ENCODE data around the gene MYLK4. TPM values are rescaled to one million over a fixed set of nuclear protein-coding genes. Genes with fewer than 3 reads are reported as not detected.

The MYLK4 gene
- total RNA-seq (2022) (0.93 and 1.1 TPM in 2 replicates), Bru-seq, nascent RNA (percentile 38 among the genes with signal in this experiment), BruChase-seq, experiment 1, labeled RNA remaining after a 6-hour chase (percentile 42 among the genes with signal in this experiment), BruChase-seq, experiment 2, labeled RNA remaining after a 2-hour chase (percentile 47 among the genes with signal in this experiment)
- long read RNA-seq, partial matches to known transcripts, result 0 of 1 reads
- long read RNA-seq, other reads (novel, unspliced or antisense), result 1 of 1 reads

DNA sequence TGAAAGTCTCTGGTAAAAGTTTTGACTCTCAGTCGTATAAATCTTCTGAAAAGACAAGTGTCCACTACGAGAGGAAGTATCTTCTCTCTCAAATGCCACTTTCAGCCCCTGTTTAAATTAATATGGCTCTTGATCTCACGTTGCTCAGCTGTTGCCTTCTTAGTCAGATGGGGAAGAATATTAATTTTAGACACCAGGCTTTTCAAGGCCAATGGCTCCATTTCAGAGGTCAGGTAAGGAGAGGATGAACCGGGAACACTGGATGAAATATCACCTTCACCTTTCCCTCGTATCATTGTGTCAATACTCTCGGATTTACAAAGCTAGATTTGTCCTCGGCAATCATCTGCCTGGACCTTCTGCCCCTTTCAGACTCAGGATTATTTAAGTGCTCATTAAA is at the start of gene MYLK4:
Gene MYLK4 (minus strand): TSS at position 91 of the 400 bp plus-strand sequence. CDS start 1,628 bp downstream, outside the sequence.
- Mint-ChIP-seq H3K27me3 (ENCODE audit: insufficient read depth, unreplicated experiment) (no peaks in the 10 kb centered on the region), H3K27ac (ENCODE audit: low read depth, unreplicated experiment) (no peak within 1 kb of the TSS), H3K9me3 (ENCODE audit: unreplicated experiment) (no peaks in the 10 kb centered on the region), H3K4me1 (ENCODE audit: insufficient read depth, unreplicated experiment) (no peaks in the 10 kb centered on the region), H3K4me3 (ENCODE audit: unreplicated experiment) (no peak within 1 kb of the TSS), H3K36me3 (ENCODE audit: insufficient read depth, unreplicated experiment) (no peaks in the 10 kb centered on the region)
- CTCF ChIA-PET, result interaction anchor here (0.6 to 4.4 kb wide), 20 partner anchors 8 to 1154 kb away, joined by 3 to 66 read pairs (median 4); no protein-coding TSS in a partner anchor
- intact Hi-C loops (cut with micrococcal nuclease), result loop anchor here (1.0 kb wide), 1 partner anchor 1155 kb away; no protein-coding TSS in a partner anchor
- no TSS peak for BruUV-seq (replicated peaks)
- POLR2A ChIA-PET, result interaction anchor here (0.5 to 1.4 kb wide), 3 partner anchors 13 to 1155 kb away, joined by 3 to 7 read pairs (median 3); no protein-coding TSS in a partner anchor
- TF ChIP-seq, protein P1, sequence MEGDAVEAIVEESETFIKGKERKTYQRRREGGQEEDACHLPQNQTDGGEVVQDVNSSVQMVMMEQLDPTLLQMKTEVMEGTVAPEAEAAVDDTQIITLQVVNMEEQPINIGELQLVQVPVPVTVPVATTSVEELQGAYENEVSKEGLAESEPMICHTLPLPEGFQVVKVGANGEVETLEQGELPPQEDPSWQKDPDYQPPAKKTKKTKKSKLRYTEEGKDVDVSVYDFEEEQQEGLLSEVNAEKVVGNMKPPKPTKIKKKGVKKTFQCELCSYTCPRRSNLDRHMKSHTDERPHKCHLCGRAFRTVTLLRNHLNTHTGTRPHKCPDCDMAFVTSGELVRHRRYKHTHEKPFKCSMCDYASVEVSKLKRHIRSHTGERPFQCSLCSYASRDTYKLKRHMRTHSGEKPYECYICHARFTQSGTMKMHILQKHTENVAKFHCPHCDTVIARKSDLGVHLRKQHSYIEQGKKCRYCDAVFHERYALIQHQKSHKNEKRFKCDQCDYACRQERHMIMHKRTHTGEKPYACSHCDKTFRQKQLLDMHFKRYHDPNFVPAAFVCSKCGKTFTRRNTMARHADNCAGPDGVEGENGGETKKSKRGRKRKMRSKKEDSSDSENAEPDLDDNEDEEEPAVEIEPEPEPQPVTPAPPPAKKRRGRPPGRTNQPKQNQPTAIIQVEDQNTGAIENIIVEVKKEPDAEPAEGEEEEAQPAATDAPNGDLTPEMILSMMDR (IDR thresholded peaks at IDR 0.05; ENCODE audit: unreplicated experiment), result no peak
- no peak for DNase-seq (ENCODE audit: unreplicated experiment)

DNA sequence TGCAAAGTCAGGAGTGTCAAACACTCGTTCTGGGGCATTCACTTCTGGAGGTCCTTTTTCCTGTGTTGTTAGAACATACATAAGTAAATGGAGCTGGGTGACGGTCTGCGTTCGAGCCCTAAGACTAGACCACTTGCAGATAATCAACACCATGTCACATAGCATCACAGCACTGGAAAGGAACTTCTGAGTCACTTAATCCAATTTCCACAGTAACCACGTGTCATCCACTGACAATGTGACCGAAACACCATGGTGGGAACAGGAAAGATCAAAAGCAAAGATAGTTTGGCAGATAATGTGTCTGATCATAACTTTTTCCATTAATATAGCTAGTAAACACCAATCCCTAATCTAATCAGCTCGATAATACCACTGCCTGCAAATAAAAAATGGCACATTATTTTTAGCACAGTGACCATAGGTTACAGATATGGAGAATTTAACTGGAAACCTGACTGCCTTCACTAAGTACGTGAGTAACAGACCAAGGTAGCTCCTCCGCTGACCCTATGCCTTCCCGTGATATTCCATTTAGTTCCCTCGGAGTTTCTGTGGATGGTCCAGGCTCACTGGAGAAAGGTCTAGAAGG is 49.3 kb upstream of the MYLK4 start:
- H3K27ac Mint-ChIP-seq (ENCODE audit: low read depth, unreplicated experiment), result no peak overlapping the region
- H3K4me3 Mint-ChIP-seq (ENCODE audit: unreplicated experiment), result no peak overlapping the region
- intact Hi-C loops (cut with micrococcal nuclease), result no loop called here
- ChIA-PET POLR2A (interaction anchor here (0.7 kb wide), 1 partner anchor 1188 kb away, joined by 3 read pairs; no protein-coding TSS in a partner anchor), CTCF (interaction anchor here (1.0 kb wide), 2 partner anchors 8 to 25 kb away, joined by 3 to 4 read pairs; no protein-coding TSS in a partner anchor)
- DNase-seq (ENCODE audit: unreplicated experiment), result no peak
- BruUV-seq (replicated peaks), result no TSS peak
- TF ChIP-seq, protein P1 (IDR thresholded peaks at IDR 0.05; ENCODE audit: unreplicated experiment), result no peak
- no peaks in the 10 kb centered on the region for H3K27me3 Mint-ChIP-seq (ENCODE audit: insufficient read depth, unreplicated experiment)
- H3K9me3 Mint-ChIP-seq (ENCODE audit: unreplicated experiment), result no peaks in the 10 kb centered on the region
- H3K36me3 Mint-ChIP-seq (ENCODE audit: insufficient read depth, unreplicated experiment), result no peaks in the 10 kb centered on the region
- no peaks in the 10 kb centered on the region for H3K4me1 Mint-ChIP-seq (ENCODE audit: insufficient read depth, unreplicated experiment)

DNA sequence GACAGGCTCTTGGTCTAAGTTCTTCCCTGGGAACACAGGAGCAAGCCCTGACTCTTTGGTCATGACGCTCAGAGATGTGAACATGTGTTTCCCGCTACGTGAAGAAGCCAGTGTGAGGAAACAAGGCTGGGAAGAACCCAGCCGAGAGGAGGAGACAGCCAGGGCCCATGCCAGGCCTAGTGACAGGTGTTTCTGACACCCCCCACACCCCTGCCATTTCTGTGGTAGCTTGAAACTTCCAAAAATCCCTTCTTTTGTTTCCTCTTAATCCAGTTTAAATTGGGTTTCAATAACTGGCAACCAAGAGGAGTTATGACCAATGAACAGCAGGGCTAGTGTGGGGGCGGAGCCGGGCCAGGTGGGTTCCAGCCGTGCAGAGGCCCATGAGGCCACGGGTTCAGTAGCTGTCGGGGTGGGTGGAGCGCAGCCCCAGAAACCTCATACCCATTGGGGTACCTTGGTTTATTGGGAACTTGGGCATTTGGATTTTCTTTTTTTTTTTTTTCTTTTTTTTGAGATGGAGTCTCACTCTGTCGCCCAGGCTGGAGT is 47.9 kb upstream of the MYLK4 start:
- H3K4me1 Mint-ChIP-seq (ENCODE audit: insufficient read depth, unreplicated experiment), result peaks cover 7% of the 10 kb centered on the region
- no peaks in the 10 kb centered on the region for H3K36me3 Mint-ChIP-seq (ENCODE audit: insufficient read depth, unreplicated experiment)
- DNase-seq (ENCODE audit: unreplicated experiment), result no peak
- TF ChIP-seq, protein P1 (IDR thresholded peaks at IDR 0.05; ENCODE audit: unreplicated experiment), result no peak
- POLR2A ChIA-PET, result interaction anchor here (0.9 to 1.4 kb wide), 3 partner anchors 11 to 61 kb away, joined by 3 to 5 read pairs (median 3); no protein-coding TSS in a partner anchor
- no TSS peak for BruUV-seq (replicated peaks)
- H3K9me3 Mint-ChIP-seq (ENCODE audit: unreplicated experiment), result no peaks in the 10 kb centered on the region
- no peak overlapping the region for H3K27ac Mint-ChIP-seq (ENCODE audit: low read depth, unreplicated experiment)
- intact Hi-C loops (cut with micrococcal nuclease), result no loop called here
- H3K27me3 Mint-ChIP-seq (ENCODE audit: insufficient read depth, unreplicated experiment), result no peaks in the 10 kb centered on the region
- CTCF ChIA-PET, result interaction anchor here (0.6 to 1.0 kb wide), 2 partner anchors 27 to 184 kb away, joined by 3 read pairs; no protein-coding TSS in a partner anchor
- no peak overlapping the region for H3K4me3 Mint-ChIP-seq (ENCODE audit: unreplicated experiment)

DNA sequence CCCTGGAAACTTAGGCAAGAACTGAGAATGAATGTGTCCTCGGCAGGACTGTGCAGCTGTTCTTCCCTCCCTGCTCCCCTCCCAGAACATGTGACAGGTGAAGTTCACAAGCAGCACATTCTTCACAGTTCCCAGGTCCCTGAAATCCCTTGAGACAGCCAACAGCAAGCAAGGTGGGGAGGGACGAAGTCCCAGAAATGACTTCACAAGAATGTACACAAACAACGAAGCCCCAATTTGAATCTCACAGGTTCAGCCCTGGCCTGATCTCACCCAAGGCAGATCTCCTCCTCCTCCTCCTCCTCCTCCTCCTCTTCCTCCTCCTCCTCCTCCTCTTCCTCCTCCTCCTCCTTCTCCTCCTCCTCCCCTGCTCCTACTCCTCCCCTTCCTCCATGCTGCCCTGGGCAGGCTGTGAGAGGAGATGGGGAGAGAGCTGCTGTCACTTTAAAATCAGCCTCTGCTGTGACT is 46.9 kb upstream of the MYLK4 start:
- BruUV-seq (replicated peaks), result no TSS peak
- no peak for DNase-seq (ENCODE audit: unreplicated experiment)
- CTCF ChIA-PET, result interaction anchor here (0.7 to 1.2 kb wide), 3 partner anchors 42 to 138 kb away, joined by 3 to 4 read pairs (median 3); no protein-coding TSS in a partner anchor
- Mint-ChIP-seq H3K27me3 (ENCODE audit: insufficient read depth, unreplicated experiment) (no peaks in the 10 kb centered on the region), H3K36me3 (ENCODE audit: insufficient read depth, unreplicated experiment) (no peaks in the 10 kb centered on the region), H3K4me1 (ENCODE audit: insufficient read depth, unreplicated experiment) (peaks cover 18% of the 10 kb centered on the region), H3K9me3 (ENCODE audit: unreplicated experiment) (no peaks in the 10 kb centered on the region), H3K27ac (ENCODE audit: low read depth, unreplicated experiment) (peak overlapping the region; percentile 27), H3K4me3 (ENCODE audit: unreplicated experiment) (no peak overlapping the region)
- TF ChIP-seq, protein P1 (IDR thresholded peaks at IDR 0.05; ENCODE audit: unreplicated experiment), result no peak
- POLR2A ChIA-PET, result interaction anchor here (0.9 to 1.1 kb wide), 2 partner anchors 12 to 60 kb away, joined by 3 to 5 read pairs; no protein-coding TSS in a partner anchor
- intact Hi-C loops (cut with micrococcal nuclease), result no loop called here
